Activated CD8-positive, alpha-beta memory T cell treated with anti-CD3 and anti-CD28 coated beads for 1 hour (primary cell): Measurements from ENCODE around the gene BARX1.
"Not testable (repeated sequence)": the region's sequence is repeated elsewhere in the genome, so short reads cannot be mapped to it uniquely, and the experiment has no call there.

ENCODE experiments used
- DNase-seq, 2 donors: peaks; one replicate each; pipeline ENCODE4 v3.0.0-alpha.2; 2020; ENCODE audit warnings: low read depth in 1 of 2; ENCODE audit errors: extremely low read depth in 1 of 2

BARX1 gene

GRCh38 chr9:93955111-93955980 is at the start of gene BARX1:
TSS of gene BARX1 (minus strand) at chr9:93955355. CDS start at chr9:93955146, 209 bp downstream.
- DNase-seq: no peak

- no peak for DNase-seq
Observed at GRCh38 chr9:94002316-94003140, 47.4 kb upstream of the BARX1 start.

GRCh38 chr9:93996863-93997262 is 41.7 kb upstream of the BARX1 start:
- no peak for DNase-seq

- no peak for DNase-seq
Observed at GRCh38 chr9:93996367-93996766, 41.2 kb upstream of the BARX1 start.

GRCh38 chr9:93994545-93994944 is 39.4 kb upstream of the BARX1 start:
- DNase-seq: no peak

- no peak for DNase-seq
Observed at GRCh38 chr9:93994132-93994531, 39.0 kb upstream of the BARX1 start.

- DNase-seq: no peak
Observed at GRCh38 chr9:93992830-93993229, 37.7 kb upstream of the BARX1 start.

GRCh38 chr9:93990448-93990847 is 35.3 kb upstream of the BARX1 start:
- DNase-seq: no peak

- no peak for DNase-seq
Observed at GRCh38 chr9:93988056-93988455, 32.9 kb upstream of the BARX1 start.

GRCh38 chr9:93984860-93985259 is 29.7 kb upstream of the BARX1 start:
- DNase-seq: no peak

- DNase-seq: no peak
Observed at GRCh38 chr9:93983875-93984274, 28.7 kb upstream of the BARX1 start.

GRCh38 chr9:93979721-93980120 is 24.6 kb upstream of the BARX1 start:
- no peak for DNase-seq

- DNase-seq: no peak
Observed at GRCh38 chr9:93978551-93978950, 23.4 kb upstream of the BARX1 start.

GRCh38 chr9:93976973-93977372 is 21.8 kb upstream of the BARX1 start:
- DNase-seq: no peak

- DNase-seq: no peak
Observed at GRCh38 chr9:93976081-93976480, 20.9 kb upstream of the BARX1 start.

GRCh38 chr9:93975262-93975661 is 20.1 kb upstream of the BARX1 start:
- DNase-seq: no peak

- DNase-seq: no peak
Observed at GRCh38 chr9:93974151-93974550, 19.0 kb upstream of the BARX1 start.

GRCh38 chr9:93972655-93973054 is 17.5 kb upstream of the BARX1 start:
- DNase-seq: not testable (repeated sequence)

GRCh38 chr9:93969328-93969661 is 14.1 kb upstream of the BARX1 start:
- no peak for DNase-seq

GRCh38 chr9:93968451-93969327 is 13.5 kb upstream of the BARX1 start:
- DNase-seq: no peak
